Fibroblast of villous mesenchyme (primary cell): ENCODE data around the gene RPL21. TPM values are rescaled to one million over a fixed set of nuclear protein-coding genes. Genes with fewer than 3 reads are reported as not detected.
"Not testable (repeated sequence)": the region's sequence is repeated elsewhere in the genome, so short reads cannot be mapped to it uniquely, and the experiment has no call there.

ENCODE experiments used
- DNase-seq: peaks from one replicate; pipeline ENCODE4 v3.0.0-alpha.2; 2010; ENCODE audit warnings: low read depth
- H3K4me3 ChIP-seq: 2 replicates; pipeline ENCODE4 v1.5.1; 2011; ENCODE audit warnings: low read depth, mild to moderate bottlenecking, low read length
- CTCF ChIP-seq: IDR thresholded peaks from 2 replicates; pipeline ENCODE4 v1.5.1; 2012; ENCODE audit warnings: low read depth, mild to moderate bottlenecking, low read length; ENCODE audit not compliant: insufficient read depth
- total RNA-seq: library from RNA; depleted of rRNA; stranded (reverse); fragments of >200 nt; gene quantifications from 2 replicates; pipeline ENCODE4 v1.2.3, GENCODE V29; 2012

The RPL21 gene
- total RNA-seq, 1 donor, result 661 TPM

- peak; percentile 47 for DNase-seq
- TF ChIP-seq CTCF, result peak; percentile 61
- H3K4me3 ChIP-seq, result no peak overlapping the region
Measured at GRCh38 chr13:27283906-27284493, 32.6 kb downstream of the RPL21 start.

- H3K4me3 ChIP-seq, result no peak overlapping the region
- DNase-seq, result no peak
- no peak for TF ChIP-seq CTCF
Measured at GRCh38 chr13:27288392-27288791, 37.0 kb downstream of the RPL21 start.

GRCh38 chr13:27289011-27289665, 37.8 kb downstream of the RPL21 start:
- TF ChIP-seq CTCF, result no peak
- no peak for DNase-seq
- H3K4me3 ChIP-seq, result no peak overlapping the region

- no peak overlapping the region for H3K4me3 ChIP-seq
- DNase-seq, result no peak
- no peak for TF ChIP-seq CTCF
Measured at GRCh38 chr13:27290715-27291114, 39.4 kb downstream of the RPL21 start.

GRCh38 chr13:27291967-27292366, 40.6 kb downstream of the RPL21 start:
- DNase-seq, H3K4me3 ChIP-seq: not testable (repeated sequence)

- no peak for DNase-seq
- no peak for TF ChIP-seq CTCF
- H3K4me3 ChIP-seq, result no peak overlapping the region
Measured at GRCh38 chr13:27293076-27293691, 41.8 kb downstream of the RPL21 start.

GRCh38 chr13:27293873-27294515, 42.6 kb downstream of the RPL21 start:
- DNase-seq, result no peak
- TF ChIP-seq CTCF, result no peak
- H3K4me3 ChIP-seq, result no peak overlapping the region
